Stromal cell of bone marrow (primary cell): ENCODE data around the gene ACOXL.
"Not testable (repeated sequence)": the region's sequence is repeated elsewhere in the genome, so short reads cannot be mapped to it uniquely, and the experiment has no call there.

Experiments used
- DNase-seq: peaks from one replicate; pipeline ENCODE4 v3.0.0-alpha.2; 2012; ENCODE audit warnings: low read depth

The ACOXL gene

GRCh38 chr2:110855841-110856240 lies 123.5 kb downstream of the ACOXL start:
- DNase-seq = not testable (repeated sequence)

GRCh38 chr2:110858135-110858725 lies 125.9 kb downstream of the ACOXL start:
- no peak for DNase-seq

- DNase-seq = no peak
Measured at GRCh38 chr2:110858993-110859701, 126.8 kb downstream of the ACOXL start.

GRCh38 chr2:110860630-110861029 lies 128.3 kb downstream of the ACOXL start:
- no peak for DNase-seq

- no peak for DNase-seq
Measured at GRCh38 chr2:110861616-110862260, 129.4 kb downstream of the ACOXL start.

- no peak for DNase-seq
Measured at GRCh38 chr2:110863726-110864125, 131.4 kb downstream of the ACOXL start.

GRCh38 chr2:110864176-110864575 lies 131.8 kb downstream of the ACOXL start:
- DNase-seq = no peak

GRCh38 chr2:110864731-110865130 lies 132.4 kb downstream of the ACOXL start:
- no peak for DNase-seq

GRCh38 chr2:110865188-110865587 lies 132.8 kb downstream of the ACOXL start:
- no peak for DNase-seq

- DNase-seq = no peak
Measured at GRCh38 chr2:110866045-110866444, 133.7 kb downstream of the ACOXL start.

GRCh38 chr2:110866466-110866865 lies 134.1 kb downstream of the ACOXL start:
- no peak for DNase-seq

- DNase-seq = no peak
Measured at GRCh38 chr2:110867078-110867477, 134.7 kb downstream of the ACOXL start.

- no peak for DNase-seq
Measured at GRCh38 chr2:110868971-110869370, 136.6 kb downstream of the ACOXL start.

- DNase-seq = no peak
Measured at GRCh38 chr2:110869472-110870446, 137.4 kb downstream of the ACOXL start.

- DNase-seq = no peak
Measured at GRCh38 chr2:110870545-110870944, 138.2 kb downstream of the ACOXL start.

GRCh38 chr2:110871637-110872036 lies 139.3 kb downstream of the ACOXL start:
- DNase-seq = no peak

- DNase-seq = no peak
Measured at GRCh38 chr2:110872521-110872920, 140.1 kb downstream of the ACOXL start.

- no peak for DNase-seq
Measured at GRCh38 chr2:110873056-110873502, 140.7 kb downstream of the ACOXL start.

GRCh38 chr2:110873597-110874452 lies 141.5 kb downstream of the ACOXL start:
- DNase-seq = no peak

- DNase-seq = no peak
Measured at GRCh38 chr2:110874453-110875383, 142.3 kb downstream of the ACOXL start.
